ENCODE measurements around the gene TSHZ2. TPM values are rescaled to one million over a fixed set of nuclear protein-coding genes. Genes with fewer than 3 reads are reported as not detected.

The TSHZ2 gene
- total and polyA plus RNA-seq, 2 donors (not counting 1 experiment from before 2014, with no cell fraction given), result 1.00 to 5.7 TPM

DNA sequence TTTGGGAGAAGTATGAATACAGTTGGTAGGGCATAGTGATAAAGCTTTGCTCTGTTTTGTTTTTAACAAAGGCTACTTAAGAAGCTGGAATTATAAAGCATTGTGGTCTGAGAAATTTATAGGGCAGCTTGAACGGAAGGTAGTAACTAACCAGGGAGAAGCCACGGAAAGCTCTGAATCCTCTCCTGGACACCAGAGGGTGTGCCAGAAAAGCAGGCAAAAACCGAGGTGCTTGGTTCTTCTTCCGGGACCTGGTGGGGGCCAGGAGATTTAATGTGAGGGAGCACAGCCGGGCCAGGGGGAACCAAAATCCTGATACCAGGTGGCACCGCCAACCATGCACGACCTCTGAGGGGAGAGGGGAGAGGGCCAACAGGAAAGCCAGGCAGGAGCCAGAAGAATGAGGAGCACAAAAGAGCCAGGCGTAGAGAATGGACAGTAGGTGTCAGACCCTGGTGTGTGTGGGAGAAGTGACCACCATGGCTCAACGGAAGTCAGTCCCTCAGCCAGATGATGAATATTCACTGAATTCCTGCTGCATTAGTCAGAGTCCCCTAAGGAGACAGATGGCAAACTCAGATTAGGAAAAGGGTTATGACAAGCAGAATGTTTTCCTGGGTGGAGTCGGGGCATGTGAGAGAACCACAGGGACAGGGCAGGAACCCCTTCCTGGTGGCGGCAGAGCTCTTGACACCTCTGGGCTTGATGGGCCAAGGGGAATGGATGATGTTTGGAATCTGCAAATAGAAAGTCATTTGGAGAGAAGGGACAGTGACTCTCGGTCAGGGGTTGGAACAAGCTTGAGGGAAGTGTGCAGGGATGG lies 359.2 kb downstream of the TSHZ2 start:
- intact Hi-C loops (cut with micrococcal nuclease), result no loop called here
- Mint-ChIP-seq H3K4me1 (no peaks in the 10 kb centered on the region), H3K4me3 (no peak overlapping the region), H3K27ac (no peak overlapping the region), H3K9me3 (ENCODE audit: insufficient read depth) (no peaks in the 10 kb centered on the region), H3K27me3 (peaks cover 15% of the 10 kb centered on the region)
- POLR2A ChIA-PET, result no interaction called here
- TF ChIP-seq EZH2 (IDR thresholded peaks at IDR 0.05; ENCODE audit: borderline replicate concordance, insufficient read depth, low read depth, low read length, poor library complexity, severe bottlenecking), result no peak
- TF ChIP-seq, protein P1, sequence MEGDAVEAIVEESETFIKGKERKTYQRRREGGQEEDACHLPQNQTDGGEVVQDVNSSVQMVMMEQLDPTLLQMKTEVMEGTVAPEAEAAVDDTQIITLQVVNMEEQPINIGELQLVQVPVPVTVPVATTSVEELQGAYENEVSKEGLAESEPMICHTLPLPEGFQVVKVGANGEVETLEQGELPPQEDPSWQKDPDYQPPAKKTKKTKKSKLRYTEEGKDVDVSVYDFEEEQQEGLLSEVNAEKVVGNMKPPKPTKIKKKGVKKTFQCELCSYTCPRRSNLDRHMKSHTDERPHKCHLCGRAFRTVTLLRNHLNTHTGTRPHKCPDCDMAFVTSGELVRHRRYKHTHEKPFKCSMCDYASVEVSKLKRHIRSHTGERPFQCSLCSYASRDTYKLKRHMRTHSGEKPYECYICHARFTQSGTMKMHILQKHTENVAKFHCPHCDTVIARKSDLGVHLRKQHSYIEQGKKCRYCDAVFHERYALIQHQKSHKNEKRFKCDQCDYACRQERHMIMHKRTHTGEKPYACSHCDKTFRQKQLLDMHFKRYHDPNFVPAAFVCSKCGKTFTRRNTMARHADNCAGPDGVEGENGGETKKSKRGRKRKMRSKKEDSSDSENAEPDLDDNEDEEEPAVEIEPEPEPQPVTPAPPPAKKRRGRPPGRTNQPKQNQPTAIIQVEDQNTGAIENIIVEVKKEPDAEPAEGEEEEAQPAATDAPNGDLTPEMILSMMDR (IDR thresholded peaks at IDR 0.05), result no peak
- no peaks in the 10 kb centered on the region for H3K79me2 ChIP-seq (ENCODE audit: control insufficient read depth, insufficient read depth, low read length)
- H2AFZ ChIP-seq (ENCODE audit: insufficient read depth, low read depth, low read length, poor library complexity, severe bottlenecking), result no peak overlapping the region
- H3K9ac ChIP-seq (ENCODE audit: low read length), result no peak overlapping the region
- no peak overlapping the region for H3K4me3 ChIP-seq (ENCODE audit: control extremely low read depth in 1 of 5, extremely low read depth in 1 of 5, insufficient read depth in 1 of 5, low read depth in 2 of 5, low read length in 4 of 5)
- no peaks in the 10 kb centered on the region for H3K27me3 ChIP-seq (replicated peaks in 1 of 4; ENCODE audit: control extremely low read depth in 1 of 4, control insufficient read depth in 3 of 4, insufficient read depth in 4 of 4, low read length in 3 of 4)
- no peak overlapping the region for H3K27ac ChIP-seq (ENCODE audit: low read length in 2 of 2)
- H4K20me1 ChIP-seq (ENCODE audit: control insufficient read depth, insufficient read depth, low read length, poor library complexity, severe bottlenecking), result no peaks in the 10 kb centered on the region
- H3K4me2 ChIP-seq (replicated peaks; ENCODE audit: low read depth, low read length, poor library complexity, severe bottlenecking), result no peak overlapping the region
- H3K4me1 ChIP-seq (ENCODE audit: control insufficient read depth in 2 of 2, insufficient read depth in 2 of 2, low read length in 2 of 2), result no peaks in the 10 kb centered on the region
- DNase-seq (no peak), ATAC-seq (ENCODE audit: low read depth) (no peak)
- no peaks in the 10 kb centered on the region for H3K36me3 ChIP-seq (replicated peaks in 1 of 2; ENCODE audit: control extremely low read depth in 1 of 2, control insufficient read depth in 1 of 2, extremely low read depth in 1 of 2, insufficient read depth in 2 of 2, low read length in 1 of 2)
- peaks cover 0 to 4% (median 0%) of the 10 kb centered on the region in 3 donors for H3K9me3 ChIP-seq (ENCODE audit: control extremely low read depth in 1 of 3, control insufficient read depth in 2 of 3, insufficient read depth in 1 of 3, low read length in 2 of 3)
- CTCF ChIA-PET, result interaction anchor here (0.6 kb wide), 1 partner anchor 12 kb away, joined by 3 read pairs; no protein-coding TSS in a partner anchor
- WGBS (ENCODE audit: insufficient coverage), result 66% methylated on average over 12 of the region's 12 CpGs
